GM12878 (cell line): Measurements from ENCODE around the gene RIT2.

ENCODE experiments used
- EZH2 ChIP-seq: IDR thresholded peaks from 2 replicates; pipeline ENCODE4 v1.6.1; 2012; ENCODE audit warnings: low read depth, mild to moderate bottlenecking, control low read depth, inconsistent platforms, low read length, borderline replicate concordance; ENCODE audit not compliant: control insufficient read depth
- POLR2A ChIP-seq: IDR thresholded peaks from 2 replicates; pipeline ENCODE4 v1.6.1; 2011; ENCODE audit warnings: low read depth, mild to moderate bottlenecking, low read length
- POLR2AphosphoS5 ChIP-seq: IDR thresholded peaks from 2 replicates; pipeline ENCODE4 v1.6.1; 2011; ENCODE audit warnings: mild to moderate bottlenecking, low read length, inconsistent platforms
- RAD51 ChIP-seq: fragments of 450-650 bp; IDR thresholded peaks from 2 replicates; pipeline ENCODE4 v1.6.1; 2016; ENCODE audit warnings: moderate library complexity, mild to moderate bottlenecking, inconsistent platforms
- SMARCA5 ChIP-seq: fragments of 450-650 bp; IDR thresholded peaks from 2 replicates; pipeline ENCODE4 v1.6.1; 2017; ENCODE audit warnings: mild to moderate bottlenecking
- TF ChIP-seq, protein P1 (sequence below), 3 experiments: IDR thresholded peaks in 2 of 3; conservative IDR thresholded peaks in 1 of 3; 2 replicates each; pipeline ENCODE4 v1.5.1; 2011; ENCODE audit warnings: low read depth in 3 of 3, low read length in 3 of 3, mild to moderate bottlenecking in 3 of 3, control low read depth in 2 of 3, moderate library complexity in 2 of 3, inconsistent platforms in 1 of 3, mixed read lengths in 1 of 3; ENCODE audit not compliant: control insufficient read depth in 2 of 3, insufficient read depth in 1 of 3; ENCODE audit errors: extremely low read depth in 1 of 3
- TF ChIP-seq, protein P2 (sequence below): IDR thresholded peaks from 2 replicates; pipeline ENCODE4 v1.6.1; 2012; ENCODE audit warnings: low read depth, low read length, improper control_type of control experiment
- TF ChIP-seq, protein P3 (sequence below): IDR thresholded peaks from 2 replicates; pipeline ENCODE4 v1.6.1; 2012; ENCODE audit warnings: mild to moderate bottlenecking, low read depth, low read length

DNA sequence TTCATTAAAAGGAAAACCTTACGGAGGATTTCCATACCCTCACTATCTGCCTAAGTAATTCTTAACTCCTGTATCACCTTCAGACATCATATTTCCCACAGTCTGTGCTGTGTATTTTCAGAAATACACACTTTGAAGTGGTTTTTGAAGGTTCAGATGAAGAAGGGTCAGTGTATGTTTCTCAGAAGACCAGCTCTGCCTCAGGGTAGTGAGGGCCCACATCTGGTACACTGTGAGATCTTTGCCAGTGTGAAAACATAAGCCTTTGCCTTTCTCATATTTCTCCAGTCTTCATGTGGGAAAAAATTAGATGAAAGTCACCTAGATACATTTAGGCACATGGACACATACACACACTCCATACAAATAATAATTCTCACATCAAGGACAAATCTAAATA, 408.4 kb downstream of the RIT2 start:
- TF ChIP-seq, protein P1, sequence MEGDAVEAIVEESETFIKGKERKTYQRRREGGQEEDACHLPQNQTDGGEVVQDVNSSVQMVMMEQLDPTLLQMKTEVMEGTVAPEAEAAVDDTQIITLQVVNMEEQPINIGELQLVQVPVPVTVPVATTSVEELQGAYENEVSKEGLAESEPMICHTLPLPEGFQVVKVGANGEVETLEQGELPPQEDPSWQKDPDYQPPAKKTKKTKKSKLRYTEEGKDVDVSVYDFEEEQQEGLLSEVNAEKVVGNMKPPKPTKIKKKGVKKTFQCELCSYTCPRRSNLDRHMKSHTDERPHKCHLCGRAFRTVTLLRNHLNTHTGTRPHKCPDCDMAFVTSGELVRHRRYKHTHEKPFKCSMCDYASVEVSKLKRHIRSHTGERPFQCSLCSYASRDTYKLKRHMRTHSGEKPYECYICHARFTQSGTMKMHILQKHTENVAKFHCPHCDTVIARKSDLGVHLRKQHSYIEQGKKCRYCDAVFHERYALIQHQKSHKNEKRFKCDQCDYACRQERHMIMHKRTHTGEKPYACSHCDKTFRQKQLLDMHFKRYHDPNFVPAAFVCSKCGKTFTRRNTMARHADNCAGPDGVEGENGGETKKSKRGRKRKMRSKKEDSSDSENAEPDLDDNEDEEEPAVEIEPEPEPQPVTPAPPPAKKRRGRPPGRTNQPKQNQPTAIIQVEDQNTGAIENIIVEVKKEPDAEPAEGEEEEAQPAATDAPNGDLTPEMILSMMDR (IDR thresholded peaks at IDR 0.05 in 2 of 3, conservative IDR thresholded peaks at IDR 0.05 in 1 of 3; ENCODE audit: control insufficient read depth in 2 of 3, extremely low read depth in 1 of 3, insufficient read depth in 1 of 3, low read depth in 3 of 3, low read length in 3 of 3), result no peak
- TF ChIP-seq POLR2AphosphoS5 (no peak), SMARCA5 (no peak), EZH2 (no peak), RAD51 (no peak), POLR2A (no peak)
- TF ChIP-seq, protein P2, sequence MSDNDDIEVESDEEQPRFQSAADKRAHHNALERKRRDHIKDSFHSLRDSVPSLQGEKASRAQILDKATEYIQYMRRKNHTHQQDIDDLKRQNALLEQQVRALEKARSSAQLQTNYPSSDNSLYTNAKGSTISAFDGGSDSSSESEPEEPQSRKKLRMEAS, result no peak
- TF ChIP-seq, protein P3, sequence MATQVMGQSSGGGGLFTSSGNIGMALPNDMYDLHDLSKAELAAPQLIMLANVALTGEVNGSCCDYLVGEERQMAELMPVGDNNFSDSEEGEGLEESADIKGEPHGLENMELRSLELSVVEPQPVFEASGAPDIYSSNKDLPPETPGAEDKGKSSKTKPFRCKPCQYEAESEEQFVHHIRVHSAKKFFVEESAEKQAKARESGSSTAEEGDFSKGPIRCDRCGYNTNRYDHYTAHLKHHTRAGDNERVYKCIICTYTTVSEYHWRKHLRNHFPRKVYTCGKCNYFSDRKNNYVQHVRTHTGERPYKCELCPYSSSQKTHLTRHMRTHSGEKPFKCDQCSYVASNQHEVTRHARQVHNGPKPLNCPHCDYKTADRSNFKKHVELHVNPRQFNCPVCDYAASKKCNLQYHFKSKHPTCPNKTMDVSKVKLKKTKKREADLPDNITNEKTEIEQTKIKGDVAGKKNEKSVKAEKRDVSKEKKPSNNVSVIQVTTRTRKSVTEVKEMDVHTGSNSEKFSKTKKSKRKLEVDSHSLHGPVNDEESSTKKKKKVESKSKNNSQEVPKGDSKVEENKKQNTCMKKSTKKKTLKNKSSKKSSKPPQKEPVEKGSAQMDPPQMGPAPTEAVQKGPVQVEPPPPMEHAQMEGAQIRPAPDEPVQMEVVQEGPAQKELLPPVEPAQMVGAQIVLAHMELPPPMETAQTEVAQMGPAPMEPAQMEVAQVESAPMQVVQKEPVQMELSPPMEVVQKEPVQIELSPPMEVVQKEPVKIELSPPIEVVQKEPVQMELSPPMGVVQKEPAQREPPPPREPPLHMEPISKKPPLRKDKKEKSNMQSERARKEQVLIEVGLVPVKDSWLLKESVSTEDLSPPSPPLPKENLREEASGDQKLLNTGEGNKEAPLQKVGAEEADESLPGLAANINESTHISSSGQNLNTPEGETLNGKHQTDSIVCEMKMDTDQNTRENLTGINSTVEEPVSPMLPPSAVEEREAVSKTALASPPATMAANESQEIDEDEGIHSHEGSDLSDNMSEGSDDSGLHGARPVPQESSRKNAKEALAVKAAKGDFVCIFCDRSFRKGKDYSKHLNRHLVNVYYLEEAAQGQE, result no peak
